ENCODE measurements around the gene SNX21. TPM values are rescaled to one million over a fixed set of nuclear protein-coding genes. Genes with fewer than 3 reads are reported as not detected.
A peak's percentile ranks its signal among the peaks of the same experiment; 100 is the strongest.

SNX21 gene
- total RNA-seq, 1 experiment from 2014 or later = 9.8 TPM

GRCh38 chr20:45866454-45866853 lies 32.9 kb downstream of the SNX21 start:
- no peaks in the 10 kb centered on the region for H3K79me2 ChIP-seq (ENCODE audit: low read depth)
- no peak overlapping the region for H2AFZ ChIP-seq
- no peaks in the 10 kb centered on the region for H3K9me3 ChIP-seq (ENCODE audit: insufficient read depth, low read depth)
- no peak overlapping the region for H3K4me2 ChIP-seq
- H3F3A ChIP-seq (ENCODE audit: insufficient read depth, low read depth) = peaks cover 15% of the 10 kb centered on the region; the same call in 1 of the 2 replicates
- H3K36me3 ChIP-seq (ENCODE audit: low read depth) = no peaks in the 10 kb centered on the region
- intact Hi-C loops (cut with micrococcal nuclease; ENCODE audit: unreplicated experiment) = no loop called here
- no peak overlapping the region for H3K4me3 ChIP-seq
- TF ChIP-seq CTCF (conservative IDR thresholded peaks at IDR 0.05) = no peak
- POLR2A ChIA-PET (ENCODE audit: unreplicated experiment) = interaction anchor here (0.7 kb wide), 1 partner anchor 40 kb away, joined by 11 read pairs; no protein-coding TSS in a partner anchor
- H3K4me1 ChIP-seq (replicated peaks; ENCODE audit: insufficient read depth) = peaks cover 15% of the 10 kb centered on the region
- no peaks in the 10 kb centered on the region for H4K20me1 ChIP-seq (ENCODE audit: insufficient read depth)
- CTCF ChIA-PET = no interaction called here
- DNase-seq = no peak
- no peaks in the 10 kb centered on the region for H3K9me2 ChIP-seq (ENCODE audit: insufficient read depth)
- no peak overlapping the region for H3K27ac ChIP-seq
- H3K27me3 ChIP-seq (ENCODE audit: insufficient read depth, low read depth) = no peaks in the 10 kb centered on the region
- BruUV-seq (replicated peaks) = no TSS peak

- Histone ChIP-seq H2AFZ (no peak overlapping the region), H3K4me1 (replicated peaks; ENCODE audit: insufficient read depth) (peaks cover 23% of the 10 kb centered on the region), H3F3A (ENCODE audit: insufficient read depth, low read depth) (peaks cover 22% of the 10 kb centered on the region; the same call in 1 of the 2 replicates), H3K4me2 (peak overlapping the region; percentile 25), H3K36me3 (ENCODE audit: low read depth) (no peaks in the 10 kb centered on the region), H3K9me2 (ENCODE audit: insufficient read depth) (no peaks in the 10 kb centered on the region), H4K20me1 (ENCODE audit: insufficient read depth) (no peaks in the 10 kb centered on the region), H3K27ac (peak overlapping the region; percentile 41), H3K9me3 (ENCODE audit: insufficient read depth, low read depth) (no peaks in the 10 kb centered on the region), H3K79me2 (ENCODE audit: low read depth) (no peaks in the 10 kb centered on the region), H3K4me3 (no peak overlapping the region), H3K27me3 (ENCODE audit: insufficient read depth, low read depth) (no peaks in the 10 kb centered on the region)
- no peak for TF ChIP-seq CTCF (conservative IDR thresholded peaks at IDR 0.05)
- TF ChIP-seq EZH2 (IDR thresholded peaks at IDR 0.05; ENCODE audit: low read depth) = no peak
- POLR2A ChIA-PET (ENCODE audit: unreplicated experiment) = interaction anchor here (0.6 kb wide), 5 partner anchors 11 to 74 kb away, joined by 3 to 17 read pairs (median 4); no protein-coding TSS in a partner anchor
- CTCF ChIA-PET = no interaction called here
- peak in 1 of 2 experiments; percentile 30 for DNase-seq
- intact Hi-C loops (cut with micrococcal nuclease; ENCODE audit: unreplicated experiment) = no loop called here
- no TSS peak for BruUV-seq (replicated peaks)
Measured at GRCh38 chr20:45867136-45867818, 33.7 kb downstream of the SNX21 start.

GRCh38 chr20:45867819-45868176 lies 34.2 kb downstream of the SNX21 start:
- Histone ChIP-seq H2AFZ (no peak overlapping the region), H3K36me3 (ENCODE audit: low read depth) (no peaks in the 10 kb centered on the region), H3K4me2 (peak overlapping the region; percentile 25), H3K27me3 (ENCODE audit: insufficient read depth, low read depth) (no peaks in the 10 kb centered on the region), H3K4me1 (replicated peaks; ENCODE audit: insufficient read depth) (peaks cover 28% of the 10 kb centered on the region), H3F3A (ENCODE audit: insufficient read depth, low read depth) (peaks cover 25% of the 10 kb centered on the region; the same call in 1 of the 2 replicates), H3K27ac (peak overlapping the region; percentile 41), H4K20me1 (ENCODE audit: insufficient read depth) (no peaks in the 10 kb centered on the region), H3K4me3 (no peak overlapping the region), H3K9me3 (ENCODE audit: insufficient read depth, low read depth) (no peaks in the 10 kb centered on the region), H3K79me2 (ENCODE audit: low read depth) (no peaks in the 10 kb centered on the region), H3K9me2 (ENCODE audit: insufficient read depth) (no peaks in the 10 kb centered on the region)
- CTCF ChIA-PET = no interaction called here
- DNase-seq = peak in 1 of 2 experiments; percentile 93
- intact Hi-C loops (cut with micrococcal nuclease; ENCODE audit: unreplicated experiment) = no loop called here
- BruUV-seq (replicated peaks) = no TSS peak
- POLR2A ChIA-PET (ENCODE audit: unreplicated experiment) = interaction anchor here (0.6 kb wide), 4 partner anchors 11 to 74 kb away, joined by 3 to 17 read pairs (median 5); no protein-coding TSS in a partner anchor
- TF ChIP-seq EZH2 (IDR thresholded peaks at IDR 0.05; ENCODE audit: low read depth) (no peak), CTCF (conservative IDR thresholded peaks at IDR 0.05) (no peak)

All from PC-9 (cell line).